Natural killer cell (primary cell): Measurements from ENCODE around the gene LIN52. TPM values are rescaled to one million over a fixed set of nuclear protein-coding genes. Genes with fewer than 3 reads are reported as not detected.

ENCODE experiments used
- ATAC-seq, 3 donors: fragments of 150-1000 bp in 2 of 3; fragments of 200-7000 bp in 1 of 3; cut with Tn5 transposase; 1 replicate in 1 of 3; 2 replicates in 2 of 3; pipeline ENCODE4 v1.10.0; 2021; ENCODE audit warnings: mild to moderate bottlenecking in 2 of 3, moderate library complexity in 2 of 3
- DNase-seq, 2 donors: peaks; one replicate each; pipeline versions ENCODE4 v3.0.0 to v3.0.0-alpha.2; 2013 to 2021; ENCODE audit warnings: mixed read lengths in 1 of 2
- H3K27ac ChIP-seq: one replicate; pipeline ENCODE4 v1.5.1; 2013; ENCODE audit warnings: mild to moderate bottlenecking, low read length
- H3K27me3 ChIP-seq: one replicate; pipeline ENCODE4 v1.6.1; 2013; ENCODE audit warnings: low read length; ENCODE audit not compliant: control insufficient read depth, insufficient read depth
- H3K36me3 ChIP-seq: one replicate; pipeline ENCODE4 v1.6.1; 2013; ENCODE audit warnings: low read length; ENCODE audit not compliant: control insufficient read depth, insufficient read depth
- H3K4me1 ChIP-seq: one replicate; pipeline ENCODE4 v1.6.1; 2013; ENCODE audit warnings: low read length; ENCODE audit not compliant: control insufficient read depth, insufficient read depth
- H3K4me3 ChIP-seq: one replicate; pipeline ENCODE4 v1.5.1; 2013; ENCODE audit warnings: low read length
- H3K9me3 ChIP-seq: one replicate; pipeline ENCODE4 v1.6.1; 2013; ENCODE audit warnings: low read length; ENCODE audit not compliant: control insufficient read depth, insufficient read depth
- H3K27ac Mint-ChIP-seq, 2 donors: one replicate each; pipeline ENCODE4 v1.8.0; 2022; ENCODE audit warnings: mild to moderate bottlenecking in 2 of 2, mixed read lengths in 2 of 2, moderate library complexity in 1 of 2
- H3K27me3 Mint-ChIP-seq, 2 donors: one replicate each; pipeline ENCODE4 v1.8.0; 2022; ENCODE audit warnings: low read depth in 2 of 2, mixed read lengths in 2 of 2
- H3K36me3 Mint-ChIP-seq: one replicate; pipeline ENCODE4 v1.8.0; 2022; ENCODE audit warnings: mixed read lengths
- H3K4me1 Mint-ChIP-seq, 2 donors: one replicate each; pipeline ENCODE4 v1.8.0; 2022; ENCODE audit warnings: mixed read lengths in 2 of 2
- H3K4me3 Mint-ChIP-seq: one replicate; pipeline ENCODE4 v1.8.0; 2022; ENCODE audit warnings: mild to moderate bottlenecking, moderate library complexity, mixed read lengths
- H3K9me3 Mint-ChIP-seq, 2 donors: one replicate each; pipeline ENCODE4 v1.8.0; 2022; ENCODE audit warnings: mixed read lengths in 2 of 2
- CTCF ChIP-seq: fragments of 200-600 bp; IDR thresholded peaks from one replicate; pipeline ENCODE4 v1.8.0; 2022; ENCODE audit warnings: antibody characterized with exemption
- WGBS: methylation state at CpG from one replicate; pipeline ENCODE4 v1.1.7; 2013; ENCODE audit warnings: missing lambda C conversion rate; ENCODE audit not compliant: insufficient coverage; 5-methylcytosine and 5-hydroxymethylcytosine counted together
- intact Hi-C: fragments of 100-400 bp; cut with micrococcal nuclease; formaldehyde crosslinking; loops from one replicate; pipeline ENCODE4 v1.14.2; 2022
- total RNA-seq, 4 donors: library from RNA; stranded (reverse); fragments of 120-200 nt in 1 of 4; gene quantifications; one replicate each; pipeline versions ENCODE4 v1.2.3 to v1.2.4, GENCODE V29; 2013 to 2022

Gene LIN52
- total RNA-seq, 3 donors from 2014 or later (not counting 1 experiment from before 2014, with no cell fraction given), result 10.6 to 15.0 (median 12.8) TPM

- DNase-seq (no peak), ATAC-seq (no peak)
- WGBS, result 86% methylated on average over 7 of the region's 7 CpGs
- Mint-ChIP-seq H3K36me3 (no peaks in the 10 kb centered on the region), H3K27me3 (peaks cover 13 to 15% of the 10 kb centered on the region in 2 donors), H3K9me3 (no peaks in the 10 kb centered on the region), H3K4me1 (peaks cover 0 to 4% of the 10 kb centered on the region in 2 donors), H3K4me3 (no peak overlapping the region), H3K27ac (no peak overlapping the region)
- intact Hi-C loops, result no loop called here
- H3K27ac ChIP-seq, result no peak overlapping the region
- H3K27me3 ChIP-seq, result peaks cover 7% of the 10 kb centered on the region
- no peaks in the 10 kb centered on the region for H3K36me3 ChIP-seq
- no peaks in the 10 kb centered on the region for H3K9me3 ChIP-seq
- H3K4me3 ChIP-seq, result no peak overlapping the region
- peaks cover 8% of the 10 kb centered on the region for H3K4me1 ChIP-seq
- no peak for TF ChIP-seq CTCF
These were observed 137.0 kb downstream of the LIN52 start for GRCh38 chr14:74221741-74222140.

GRCh38 chr14:74223016-74223415 is 138.3 kb downstream of the LIN52 start:
- Mint-ChIP-seq H3K27me3 (peaks cover 15 to 23% of the 10 kb centered on the region in 2 donors), H3K27ac (no peak overlapping the region), H3K9me3 (no peaks in the 10 kb centered on the region), H3K36me3 (no peaks in the 10 kb centered on the region), H3K4me3 (no peak overlapping the region), H3K4me1 (no peaks in the 10 kb centered on the region)
- ATAC-seq (no peak), DNase-seq (no peak)
- H3K27ac ChIP-seq, result no peak overlapping the region
- peaks cover 5% of the 10 kb centered on the region for H3K27me3 ChIP-seq
- no peaks in the 10 kb centered on the region for H3K36me3 ChIP-seq
- 83% methylated on average over 6 of the region's 6 CpGs for WGBS
- TF ChIP-seq CTCF, result no peak
- no peak overlapping the region for H3K4me3 ChIP-seq
- peaks cover 1% of the 10 kb centered on the region for H3K4me1 ChIP-seq
- no peaks in the 10 kb centered on the region for H3K9me3 ChIP-seq
- intact Hi-C loops, result no loop called here

GRCh38 chr14:74231784-74232183 is 147.0 kb downstream of the LIN52 start:
- no peak overlapping the region for H3K27ac Mint-ChIP-seq
- H3K36me3 Mint-ChIP-seq, result no peaks in the 10 kb centered on the region
- DNase-seq (no peak), ATAC-seq (no peak)
- no peaks in the 10 kb centered on the region for H3K4me1 Mint-ChIP-seq
- intact Hi-C loops, result no loop called here
- Histone ChIP-seq H3K4me3 (no peak overlapping the region), H3K36me3 (no peaks in the 10 kb centered on the region), H3K9me3 (peaks cover 5% of the 10 kb centered on the region), H3K27ac (no peak overlapping the region), H3K4me1 (no peaks in the 10 kb centered on the region), H3K27me3 (peaks cover 3% of the 10 kb centered on the region)
- no peak overlapping the region for H3K4me3 Mint-ChIP-seq
- 78% methylated on average over 8 of the region's 8 CpGs for WGBS
- H3K27me3 Mint-ChIP-seq, result peaks cover 31 to 40% of the 10 kb centered on the region in 2 donors
- peaks cover 0 to 2% of the 10 kb centered on the region in 2 donors for H3K9me3 Mint-ChIP-seq
- TF ChIP-seq CTCF, result no peak

- no peak for TF ChIP-seq CTCF
These were observed 150.3 kb downstream of the LIN52 start for GRCh38 chr14:74235017-74235416.

More at GRCh38 chr14:74235017-74235416, 150.3 kb downstream of the LIN52 start:
- intact Hi-C loops, result no loop called here
- ATAC-seq (no peak), DNase-seq (no peak)
- Mint-ChIP-seq H3K36me3 (no peaks in the 10 kb centered on the region), H3K27me3 (peaks cover 41 to 42% of the 10 kb centered on the region in 2 donors), H3K9me3 (peaks cover 0 to 2% of the 10 kb centered on the region in 2 donors), H3K4me3 (no peak overlapping the region), H3K27ac (no peak overlapping the region), H3K4me1 (no peaks in the 10 kb centered on the region)
- 76% methylated on average over 3 of the region's 4 CpGs for WGBS
- Histone ChIP-seq H3K27me3 (peaks cover 22% of the 10 kb centered on the region), H3K4me1 (peaks cover under 1% of the 10 kb centered on the region), H3K27ac (no peak overlapping the region), H3K36me3 (no peaks in the 10 kb centered on the region), H3K4me3 (no peak overlapping the region), H3K9me3 (peaks cover 5% of the 10 kb centered on the region)
